Measurements from ENCODE around the gene NFU1.

DNA sequence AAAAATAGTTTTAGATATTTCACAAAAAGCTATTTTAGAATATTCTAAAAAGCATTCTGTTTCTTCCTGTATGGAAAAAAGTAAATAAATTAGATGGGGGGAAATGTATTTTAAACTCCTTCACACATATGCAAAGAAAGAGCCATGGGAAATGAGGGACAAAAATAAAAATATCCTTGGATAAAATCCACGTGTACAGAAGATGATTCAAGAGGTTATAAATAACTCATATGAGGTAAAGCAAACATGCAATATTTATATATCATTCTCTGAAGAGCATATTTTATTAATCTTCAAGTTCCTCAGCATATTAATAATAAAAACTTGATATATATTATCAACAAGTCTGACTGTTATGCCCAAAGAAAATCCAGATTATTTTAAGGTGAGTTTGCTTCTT is 41.4 kb downstream of the NFU1 start:
- TF ChIP-seq, protein P1, sequence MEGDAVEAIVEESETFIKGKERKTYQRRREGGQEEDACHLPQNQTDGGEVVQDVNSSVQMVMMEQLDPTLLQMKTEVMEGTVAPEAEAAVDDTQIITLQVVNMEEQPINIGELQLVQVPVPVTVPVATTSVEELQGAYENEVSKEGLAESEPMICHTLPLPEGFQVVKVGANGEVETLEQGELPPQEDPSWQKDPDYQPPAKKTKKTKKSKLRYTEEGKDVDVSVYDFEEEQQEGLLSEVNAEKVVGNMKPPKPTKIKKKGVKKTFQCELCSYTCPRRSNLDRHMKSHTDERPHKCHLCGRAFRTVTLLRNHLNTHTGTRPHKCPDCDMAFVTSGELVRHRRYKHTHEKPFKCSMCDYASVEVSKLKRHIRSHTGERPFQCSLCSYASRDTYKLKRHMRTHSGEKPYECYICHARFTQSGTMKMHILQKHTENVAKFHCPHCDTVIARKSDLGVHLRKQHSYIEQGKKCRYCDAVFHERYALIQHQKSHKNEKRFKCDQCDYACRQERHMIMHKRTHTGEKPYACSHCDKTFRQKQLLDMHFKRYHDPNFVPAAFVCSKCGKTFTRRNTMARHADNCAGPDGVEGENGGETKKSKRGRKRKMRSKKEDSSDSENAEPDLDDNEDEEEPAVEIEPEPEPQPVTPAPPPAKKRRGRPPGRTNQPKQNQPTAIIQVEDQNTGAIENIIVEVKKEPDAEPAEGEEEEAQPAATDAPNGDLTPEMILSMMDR (IDR thresholded peaks at IDR 0.05 in 2 of 3, conservative IDR thresholded peaks at IDR 0.05 in 1 of 3; ENCODE audit: borderline replicate concordance in 1 of 3, insufficient read depth in 1 of 3, low read depth in 2 of 3, low read length in 2 of 3) = no peak
- TF ChIP-seq SRF (IDR thresholded peaks at IDR 0.05; ENCODE audit: low read depth) = no peak
- TF ChIP-seq MAX (IDR thresholded peaks at IDR 0.05) = no peak
- TF ChIP-seq POLR2AphosphoS5 (IDR thresholded peaks at IDR 0.05; ENCODE audit: low read depth, low read length) = no peak
- no peak for TF ChIP-seq EGR1 (IDR thresholded peaks at IDR 0.05; ENCODE audit: low read depth)
- TF ChIP-seq POLR2A (IDR thresholded peaks at IDR 0.05; ENCODE audit: borderline replicate concordance, extremely low read depth, insufficient read depth, insufficient read length) = no peak
- no peak for TF ChIP-seq EZH2 (IDR thresholded peaks at IDR 0.05)
- TF ChIP-seq JUND (IDR thresholded peaks at IDR 0.05) = no peak
- no peak for TF ChIP-seq SIN3A (IDR thresholded peaks at IDR 0.05; ENCODE audit: low read depth)
- TF ChIP-seq, protein P2, sequence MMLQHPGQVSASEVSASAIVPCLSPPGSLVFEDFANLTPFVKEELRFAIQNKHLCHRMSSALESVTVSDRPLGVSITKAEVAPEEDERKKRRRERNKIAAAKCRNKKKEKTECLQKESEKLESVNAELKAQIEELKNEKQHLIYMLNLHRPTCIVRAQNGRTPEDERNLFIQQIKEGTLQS (IDR thresholded peaks at IDR 0.05) = no peak
- TF ChIP-seq RAD21 (IDR thresholded peaks at IDR 0.05; ENCODE audit: low read depth) = no peak
- no peak for TF ChIP-seq EZH2phosphoT487 (IDR thresholded peaks at IDR 0.05; ENCODE audit: borderline replicate concordance)
